GM18951 (cell line): Measurements from ENCODE around the gene ABCA1.

Source experiments
- POLR2A ChIP-seq: IDR thresholded peaks from 4 replicates; pipeline ENCODE4 v1.6.1; 2011; ENCODE audit warnings: mild to moderate bottlenecking; ENCODE audit not compliant: insufficient read length, insufficient read depth; ENCODE audit errors: extremely low read depth
- in situ Hi-C: fragments of 300-500 bp; cut with MboI; formaldehyde crosslinking; loops from one replicate; pipeline ENCODE4 v1.12.0; 2022; ENCODE audit warnings: low sequenced_read_pairs, mixed read lengths, inconsistent platforms; ENCODE audit not compliant: unreplicated experiment

The ABCA1 gene

GRCh38 chr9:104885818-104886709, 41.9 kb downstream of the ABCA1 start:
- TF ChIP-seq POLR2A: no peak
- in situ Hi-C loops: no loop called here

DNA sequence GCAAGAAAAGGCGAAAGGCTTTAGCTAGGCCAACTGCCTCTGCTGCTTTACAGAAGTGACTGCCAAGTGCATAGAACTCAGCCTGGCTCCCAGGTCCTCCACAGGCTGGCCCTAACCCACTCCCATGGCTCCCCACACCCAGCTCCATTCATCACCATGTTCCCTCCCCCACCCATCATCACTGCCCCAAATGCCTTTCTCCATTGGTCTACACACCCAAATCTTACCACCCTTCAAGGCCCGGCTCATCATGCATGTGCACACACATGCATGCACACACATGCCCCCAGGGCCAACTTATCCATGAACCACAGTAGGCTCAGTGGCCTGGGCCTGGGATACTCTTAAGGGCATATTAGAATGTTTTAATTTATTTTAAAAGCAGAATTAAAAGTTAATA, 44.8 kb downstream of the ABCA1 start:
- TF ChIP-seq POLR2A: no peak
- in situ Hi-C loops: no loop called here

GRCh38 chr9:104882566-104882965, 45.4 kb downstream of the ABCA1 start:
- TF ChIP-seq POLR2A: no peak
- in situ Hi-C loops: no loop called here

GRCh38 chr9:104882086-104882485, 45.9 kb downstream of the ABCA1 start:
- in situ Hi-C loops: no loop called here
- no peak for TF ChIP-seq POLR2A

- in situ Hi-C loops: no loop called here
- no peak for TF ChIP-seq POLR2A
Measured at GRCh38 chr9:104879555-104880309, 48.2 kb downstream of the ABCA1 start.

DNA sequence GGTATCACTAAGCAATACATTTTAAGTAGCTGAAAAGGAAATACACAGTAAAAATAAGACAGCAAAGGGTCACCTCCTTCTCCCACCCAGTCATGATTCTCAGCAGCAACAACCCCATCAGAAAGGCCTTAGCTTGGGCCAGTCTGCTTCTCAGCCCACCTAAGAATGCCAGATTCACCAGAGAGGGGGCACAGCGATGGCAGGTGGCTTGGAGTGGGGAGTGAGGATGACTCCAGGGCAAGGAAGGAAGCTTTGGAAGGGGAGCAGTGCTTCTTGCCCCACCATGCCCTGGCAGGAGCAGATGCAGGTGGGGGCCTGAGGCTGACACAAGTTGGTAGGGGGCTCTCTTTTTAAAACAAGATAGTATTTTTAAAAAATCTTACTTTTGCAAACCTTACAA, 51.4 kb downstream of the ABCA1 start:
- in situ Hi-C loops: no loop called here
- no peak for TF ChIP-seq POLR2A

DNA sequence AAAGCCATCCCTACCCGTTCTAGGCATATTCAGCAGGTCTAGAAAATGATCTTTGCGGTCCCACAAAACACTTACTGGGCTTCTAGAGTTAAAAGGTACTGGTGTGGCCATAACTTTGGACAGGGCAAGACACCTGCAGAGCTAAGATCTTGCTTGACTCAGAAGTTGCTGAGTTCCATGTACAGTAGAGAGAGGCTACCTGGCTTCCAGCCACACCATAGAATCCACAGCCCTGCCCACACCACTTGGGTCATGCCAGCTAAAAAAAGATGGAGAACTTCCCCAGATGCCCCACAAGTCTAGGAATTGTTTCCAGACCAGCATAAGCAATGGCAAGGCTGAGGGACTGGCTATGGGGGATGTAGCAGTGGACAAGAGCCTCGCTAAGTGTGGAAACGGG, 52.1 kb downstream of the ABCA1 start:
- TF ChIP-seq POLR2A: no peak

DNA sequence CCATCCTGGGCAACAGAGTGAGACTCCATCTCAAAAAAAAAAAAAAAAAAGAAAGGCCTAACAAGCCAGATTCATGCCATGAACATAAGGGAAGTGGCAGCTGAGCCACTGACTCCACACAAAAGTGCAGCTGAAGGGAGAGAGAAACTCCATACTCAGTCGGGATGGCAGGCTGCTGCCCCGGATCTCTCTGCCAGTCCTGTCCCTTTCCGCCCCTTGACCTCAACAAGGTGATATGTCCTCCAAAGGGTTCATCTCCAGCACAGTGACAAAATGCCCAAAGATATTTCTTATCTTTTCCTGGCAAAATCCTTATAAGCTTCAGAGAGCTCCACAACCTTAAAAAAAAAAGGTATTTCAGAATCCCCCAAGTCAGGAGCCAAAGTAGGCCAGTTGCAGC, 52.6 kb downstream of the ABCA1 start:
- TF ChIP-seq POLR2A: no peak
- in situ Hi-C loops: no loop called here

More for the DNA sequence above, 52.1 kb downstream of the ABCA1 start:
- in situ Hi-C loops: no loop called here

GRCh38 chr9:104873489-104873850, 54.5 kb downstream of the ABCA1 start:
- in situ Hi-C loops: loop anchor here (25.0 kb wide), 1 partner anchor 289 kb away; no protein-coding TSS in a partner anchor
- no peak for TF ChIP-seq POLR2A

DNA sequence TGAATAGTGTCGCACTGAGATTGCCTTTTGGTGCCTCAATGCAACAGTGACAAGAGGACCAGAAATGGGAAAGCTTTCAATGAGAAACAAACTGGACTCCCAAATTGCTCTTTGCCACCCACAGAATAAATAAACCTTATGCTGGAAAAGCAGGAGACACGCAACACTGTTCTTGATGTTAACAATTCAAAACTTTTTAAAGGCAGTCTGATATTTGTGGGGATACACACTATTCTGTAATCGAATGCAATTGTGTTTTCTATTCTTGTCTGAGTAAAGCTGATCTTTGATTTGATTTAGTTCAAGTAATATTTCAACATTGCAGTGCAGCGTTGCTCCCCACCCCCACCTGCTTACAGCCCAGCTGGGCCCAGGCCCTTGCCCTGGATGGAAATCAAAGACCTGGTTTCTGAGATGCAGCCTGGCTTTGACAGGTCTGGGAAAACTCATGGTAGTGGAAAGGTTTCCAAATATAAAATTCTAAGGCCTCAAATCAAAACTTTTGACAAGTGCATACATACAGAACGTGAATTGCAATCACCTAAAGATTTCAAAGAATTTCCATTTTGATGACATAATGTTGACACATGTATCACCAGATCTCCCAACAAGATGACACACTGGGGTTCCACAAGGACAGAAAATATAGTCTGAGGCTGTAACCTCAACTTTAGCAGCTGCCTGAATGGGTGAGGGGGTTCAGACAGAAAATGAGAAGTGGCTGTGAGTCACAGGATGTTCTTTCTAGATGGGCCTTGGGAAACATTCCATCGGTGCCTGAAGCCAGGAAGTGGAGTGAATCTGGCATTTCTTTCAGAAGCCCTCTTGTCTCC, 55.1 kb downstream of the ABCA1 start:
- no peak for TF ChIP-seq POLR2A
- in situ Hi-C loops: loop anchor here (25.0 kb wide), 1 partner anchor 289 kb away; no protein-coding TSS in a partner anchor

DNA sequence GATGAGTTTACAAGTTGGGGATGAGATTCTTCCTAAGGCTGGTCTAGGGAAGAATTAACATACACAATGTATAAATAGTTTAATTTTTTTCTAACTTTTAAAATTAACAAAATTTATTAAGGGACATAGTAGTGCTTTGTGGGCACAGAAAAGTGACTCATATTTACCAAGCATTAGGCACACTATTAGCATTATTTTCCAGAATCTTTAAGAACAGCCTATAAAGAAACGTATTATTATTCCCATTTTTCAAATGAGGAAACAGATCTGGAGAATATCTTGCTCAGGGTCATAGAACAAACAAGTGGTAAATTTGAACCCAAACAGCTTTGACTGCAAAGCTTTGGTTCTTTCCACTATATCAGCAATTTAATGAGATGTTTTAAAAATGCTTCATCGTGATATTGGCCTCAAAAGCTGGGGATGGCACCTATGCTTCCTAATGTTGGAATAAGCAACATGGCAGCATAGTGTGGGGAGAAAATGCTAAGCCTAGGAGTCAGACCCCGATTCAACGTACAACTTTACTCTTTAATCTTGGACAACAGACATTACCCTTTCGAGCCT, 55.9 kb downstream of the ABCA1 start:
- in situ Hi-C loops: loop anchor here (25.0 kb wide), 1 partner anchor 290 kb away; no protein-coding TSS in a partner anchor
- TF ChIP-seq POLR2A: no peak

GRCh38 chr9:104869811-104870210, 58.1 kb downstream of the ABCA1 start:
- no peak for TF ChIP-seq POLR2A
- in situ Hi-C loops: loop anchor here (10.0 to 25.0 kb wide), 2 partner anchors 292 to 545 kb away; no protein-coding TSS in a partner anchor

- in situ Hi-C loops: loop anchor here (10.0 to 25.0 kb wide), 2 partner anchors 293 to 546 kb away; no protein-coding TSS in a partner anchor
- TF ChIP-seq POLR2A: no peak
Measured at GRCh38 chr9:104868687-104869404, 59.1 kb downstream of the ABCA1 start.
